ENCODE results near the gene ABO.
"Not testable (repeated sequence)": the region's sequence is repeated elsewhere in the genome, so short reads cannot be mapped to it uniquely, and the experiment has no call there.

The ABO gene

GRCh38 chr9:133275105-133276000 is at the start of gene ABO:
Gene ABO (minus strand): TSS chr9:133275201.
- DNase-seq (ENCODE audit: low spot score): no peak

GRCh38 chr9:133323991-133324703 is 49.1 kb upstream of the ABO start:
- no peak for DNase-seq (ENCODE audit: low spot score)

GRCh38 chr9:133323211-133323610 is 48.2 kb upstream of the ABO start:
- DNase-seq (ENCODE audit: low spot score): no peak

- DNase-seq (ENCODE audit: low spot score): no peak
Observed at GRCh38 chr9:133322701-133323100, 47.7 kb upstream of the ABO start.

- DNase-seq (ENCODE audit: low spot score): no peak
Observed at GRCh38 chr9:133321411-133321935, 46.5 kb upstream of the ABO start.

- DNase-seq (ENCODE audit: low spot score): no peak
Observed at GRCh38 chr9:133320421-133320881, 45.5 kb upstream of the ABO start.

- DNase-seq (ENCODE audit: low spot score): not testable (repeated sequence)
Observed at GRCh38 chr9:133317551-133317950, 42.5 kb upstream of the ABO start.

GRCh38 chr9:133315997-133316396 is 41.0 kb upstream of the ABO start:
- no peak for DNase-seq (ENCODE audit: low spot score)

GRCh38 chr9:133309608-133310007 is 34.6 kb upstream of the ABO start:
- no peak for DNase-seq (ENCODE audit: low spot score)

- no peak for DNase-seq (ENCODE audit: low spot score)
Observed at GRCh38 chr9:133307301-133307700, 32.3 kb upstream of the ABO start.

GRCh38 chr9:133306242-133307204 is 31.5 kb upstream of the ABO start:
- peak; percentile 33 for DNase-seq (ENCODE audit: low spot score)

GRCh38 chr9:133305731-133306130 is 30.7 kb upstream of the ABO start:
- DNase-seq (ENCODE audit: low spot score): no peak

GRCh38 chr9:133304477-133305377 is 29.7 kb upstream of the ABO start:
- DNase-seq (ENCODE audit: low spot score): no peak

GRCh38 chr9:133304158-133304470 is 29.1 kb upstream of the ABO start:
- DNase-seq (ENCODE audit: low spot score): no peak

- no peak for DNase-seq (ENCODE audit: low spot score)
Observed at GRCh38 chr9:133303266-133304157, 28.5 kb upstream of the ABO start.

- no peak for DNase-seq (ENCODE audit: low spot score)
Observed at GRCh38 chr9:133301253-133302230, 26.5 kb upstream of the ABO start.

- not testable (repeated sequence) for DNase-seq (ENCODE audit: low spot score)
Observed at GRCh38 chr9:133299996-133300395, 25.0 kb upstream of the ABO start.

- DNase-seq (ENCODE audit: low spot score): no peak
Observed at GRCh38 chr9:133294257-133294656, 19.3 kb upstream of the ABO start.
